Measurements from ENCODE around the gene KLHL36.

GRCh38 chr16:84654238-84654637 is 5.9 kb downstream of the KLHL36 start:
- TF ChIP-seq CTCF (IDR thresholded peaks at IDR 0.05) (no peak), POLR2A (IDR thresholded peaks at IDR 0.05) (no peak)

All from sigmoid colon (tissue), 3 donors.